Aorta (tissue), 5 donors: ENCODE measurements around the gene MAP4K1. TPM values are rescaled to one million over a fixed set of nuclear protein-coding genes. Genes with fewer than 3 reads are reported as not detected.
"Not testable (repeated sequence)": the region's sequence is repeated elsewhere in the genome, so short reads cannot be mapped to it uniquely, and the experiment has no call there.

ENCODE experiments used
- ATAC-seq: fragments of 200-7000 bp; cut with Tn5 transposase; one replicate; pipeline ENCODE4 v1.9.1; 2022; ENCODE audit warnings: moderate library complexity; ENCODE audit not compliant: low FRiP score
- DNase-seq, 2 donors: peaks; one replicate each; pipeline ENCODE4 v3.0.0-alpha.2; 2020
- H3K27ac ChIP-seq, 2 donors: one replicate each; pipeline ENCODE4 v1.5.1; 2013; ENCODE audit warnings: low read length in 2 of 2, mild to moderate bottlenecking in 2 of 2, moderate library complexity in 2 of 2, control low read depth in 1 of 2, inconsistent platforms in 1 of 2, low read depth in 1 of 2
- H3K27me3 ChIP-seq, 2 donors: one replicate each; pipeline ENCODE4 v1.6.1; 2013; ENCODE audit warnings: control low read depth in 1 of 2, low read length in 1 of 2, mild to moderate bottlenecking in 1 of 2, moderate library complexity in 1 of 2; ENCODE audit not compliant: insufficient read depth in 2 of 2, control insufficient read depth in 1 of 2
- H3K36me3 ChIP-seq, 2 donors: one replicate each; pipeline ENCODE4 v1.6.1; 2013; ENCODE audit warnings: control low read depth in 1 of 2, low read length in 1 of 2, mild to moderate bottlenecking in 1 of 2; ENCODE audit not compliant: insufficient read depth in 2 of 2, control insufficient read depth in 1 of 2
- H3K4me1 ChIP-seq, 2 donors: one replicate each; pipeline ENCODE4 v1.6.1; 2013; ENCODE audit warnings: low read length in 2 of 2, control low read depth in 1 of 2, mild to moderate bottlenecking in 1 of 2, moderate library complexity in 1 of 2; ENCODE audit not compliant: insufficient read depth in 2 of 2, control insufficient read depth in 1 of 2
- H3K4me3 ChIP-seq, 2 donors: one replicate each; pipeline ENCODE4 v1.5.1; 2013; ENCODE audit warnings: low read length in 2 of 2, control low read depth in 1 of 2, mild to moderate bottlenecking in 1 of 2
- H3K9me3 ChIP-seq: one replicate; pipeline ENCODE4 v1.6.1; 2013; ENCODE audit warnings: mild to moderate bottlenecking, low read length; ENCODE audit not compliant: control insufficient read depth
- WGBS, 2 donors: extraction: QIAGEN DNeasy Blood & Tissue Kit; methylation state at CpG; one replicate each; pipeline ENCODE4 v1.1.7; 2013; 5-methylcytosine and 5-hydroxymethylcytosine counted together
- intact Hi-C, 2 donors: fragments of 100-400 bp; cut with DNase I; formaldehyde crosslinking; loops; one replicate each; pipeline versions ENCODE4 v1.14.2 to v1.15.0; 2022
- polyA plus RNA-seq, 2 donors: library from polyadenylated mRNA; stranded (reverse); fragments of 200-250 nt; gene quantifications; one replicate each; pipeline ENCODE4 v1.2.3, GENCODE V29; 2013
- total RNA-seq, 2 donors: library from RNA; stranded (reverse); fragmentation: NEBNext Ultra II Directional; extraction: Animal tissue kit (Norgen Biotek cat#: 25700); gene quantifications; one replicate each; pipeline ENCODE4 v1.2.1, GENCODE V29; 2021
- donor health status: healthy with polysubstance abuse.
- donor health status: Bipolar disorder and iron deficiency.
- donor health status: DM: no; HTN: no; CAD: no.
- donor health status: DM: no; HTN: no; CAD: no.
- donor health status: DM: yes; HTN: yes; CAD: no.

The MAP4K1 gene
- total and polyA plus RNA-seq, 4 donors: 1.6 to 13.2 (median 4.7) TPM

DNA sequence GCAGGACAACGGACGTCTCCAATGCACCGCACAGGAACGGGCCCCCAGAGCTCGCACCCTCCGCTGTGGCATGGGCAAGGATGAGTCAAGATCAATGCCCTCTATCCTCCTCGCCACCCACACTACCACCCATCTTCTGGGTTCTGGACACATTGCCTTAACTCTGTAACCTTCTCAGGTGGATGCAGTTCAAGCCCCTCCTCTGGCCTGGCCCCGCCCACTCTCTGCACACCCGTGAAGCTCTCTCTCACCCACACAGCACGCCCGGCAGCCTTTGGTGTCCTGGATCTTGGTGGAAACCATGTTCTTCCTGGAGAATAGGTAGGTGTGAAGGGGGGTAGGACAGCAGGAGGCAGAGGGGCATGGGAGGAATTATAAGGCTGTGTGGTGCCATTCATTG lies 20.7 kb downstream of the MAP4K1 start:
- no peak for DNase-seq
- Histone ChIP-seq H3K4me1 (no peaks in the 10 kb centered on the region), H3K36me3 (no peaks in the 10 kb centered on the region), H3K9me3 (no peaks in the 10 kb centered on the region), H3K27me3 (no peaks in the 10 kb centered on the region), H3K4me3 (no peak overlapping the region), H3K27ac (no peak overlapping the region)
- 82 to 85% methylated on average over 11 of the region's 11 CpGs for WGBS, 2 donors
- intact Hi-C loops: no loop called here
- ATAC-seq: no peak

- WGBS, 2 donors: 9 to 10% methylated on average over 54 to 55 of the region's 55 CpGs
- ATAC-seq (no peak), DNase-seq (no peak)
Observed at GRCh38 chr19:38596057-38596981, 21.4 kb downstream of the MAP4K1 start.

GRCh38 chr19:38592940-38593339 lies 24.8 kb downstream of the MAP4K1 start:
- 62 to 70% methylated on average over 6 of the region's 6 CpGs for WGBS, 2 donors
- Histone ChIP-seq H3K36me3 (no peaks in the 10 kb centered on the region), H3K9me3 (no peaks in the 10 kb centered on the region), H3K27me3 (no peaks in the 10 kb centered on the region), H3K27ac (no peak overlapping the region), H3K4me1 (no peaks in the 10 kb centered on the region), H3K4me3 (no peak overlapping the region)
- ATAC-seq (no peak), DNase-seq (no peak)
- intact Hi-C loops: no loop called here

More at GRCh38 chr19:38596057-38596981, 21.4 kb downstream of the MAP4K1 start:
- Histone ChIP-seq H3K4me1 (no peaks in the 10 kb centered on the region), H3K36me3 (no peaks in the 10 kb centered on the region), H3K9me3 (no peaks in the 10 kb centered on the region), H3K27ac (no peak overlapping the region), H3K4me3 (no peak overlapping the region), H3K27me3 (no peaks in the 10 kb centered on the region)
- intact Hi-C loops: no loop called here

GRCh38 chr19:38588041-38588440 lies 29.7 kb downstream of the MAP4K1 start:
- 77 to 81% methylated on average over 2 of the region's 2 CpGs for WGBS, 2 donors
- no peaks in the 10 kb centered on the region for H3K36me3 ChIP-seq

DNA sequence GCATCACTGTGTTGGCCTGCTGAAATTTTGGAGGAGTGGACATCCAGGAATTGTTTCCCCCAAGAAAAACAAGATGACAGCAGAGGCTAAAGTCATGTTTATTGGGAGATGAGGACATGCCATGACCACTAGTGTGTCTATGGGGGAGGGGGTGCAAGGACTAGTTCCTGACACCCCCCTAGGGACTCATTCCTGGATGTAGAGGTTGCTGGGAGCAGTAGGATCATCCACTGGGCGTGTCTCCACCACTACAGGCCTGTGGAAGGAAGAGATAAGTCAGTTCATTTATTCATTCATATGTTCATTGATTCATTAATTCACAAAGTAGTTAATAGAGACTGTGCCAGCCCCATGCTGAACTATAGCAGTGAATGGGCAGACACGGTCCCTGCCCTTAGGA lies 30.2 kb downstream of the MAP4K1 start:
- Histone ChIP-seq H3K4me1 (no peaks in the 10 kb centered on the region), H3K9me3 (no peaks in the 10 kb centered on the region), H3K27ac (no peak overlapping the region), H3K27me3 (no peaks in the 10 kb centered on the region), H3K36me3 (no peaks in the 10 kb centered on the region), H3K4me3 (no peak overlapping the region)
- intact Hi-C loops: no loop called here
- DNase-seq (no peak), ATAC-seq (no peak)
- 88 to 97% methylated on average over 2 of the region's 2 CpGs for WGBS, 2 donors

More at GRCh38 chr19:38588041-38588440, 29.7 kb downstream of the MAP4K1 start:
- Histone ChIP-seq H3K27ac (no peak overlapping the region), H3K9me3 (no peaks in the 10 kb centered on the region), H3K27me3 (no peaks in the 10 kb centered on the region), H3K4me1 (no peaks in the 10 kb centered on the region), H3K4me3 (no peak overlapping the region)
- no peak for DNase-seq
- ATAC-seq: no peak
- intact Hi-C loops: no loop called here

DNA sequence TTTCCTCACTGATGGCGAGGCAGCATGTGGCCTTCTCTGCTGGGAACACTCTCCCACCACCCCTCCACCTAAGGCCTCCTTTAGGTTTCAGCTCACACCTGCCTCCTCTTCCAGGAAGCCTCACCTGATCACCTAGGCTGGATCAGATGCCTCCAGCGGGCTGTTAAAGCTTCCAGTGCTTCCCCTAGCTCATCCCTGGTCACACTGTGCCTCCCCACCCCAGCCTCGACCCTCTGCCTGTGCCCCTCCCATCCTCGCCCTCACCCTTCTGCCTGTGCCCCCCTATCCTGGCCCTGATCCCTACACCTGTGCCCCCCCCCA lies 33.8 kb downstream of the MAP4K1 start:
- Histone ChIP-seq H3K4me3 (no peak overlapping the region), H3K4me1 (no peaks in the 10 kb centered on the region), H3K27ac (no peak overlapping the region), H3K36me3 (no peaks in the 10 kb centered on the region), H3K9me3 (no peaks in the 10 kb centered on the region), H3K27me3 (no peaks in the 10 kb centered on the region)
- intact Hi-C loops: no loop called here
- WGBS, 2 donors: 79 to 87% methylated on average over 4 of the region's 4 CpGs
- DNase-seq (no peak), ATAC-seq (no peak)

- Histone ChIP-seq H3K27ac (no peak overlapping the region), H3K4me1 (no peaks in the 10 kb centered on the region), H3K9me3 (no peaks in the 10 kb centered on the region), H3K27me3 (no peaks in the 10 kb centered on the region), H3K36me3 (no peaks in the 10 kb centered on the region), H3K4me3 (no peak overlapping the region)
- intact Hi-C loops: no loop called here
- WGBS, 2 donors: 92 to 94% methylated on average over 14 of the region's 14 CpGs
- DNase-seq (no peak), ATAC-seq (no peak)
Observed at GRCh38 chr19:38583219-38583984, 34.4 kb downstream of the MAP4K1 start.

DNA sequence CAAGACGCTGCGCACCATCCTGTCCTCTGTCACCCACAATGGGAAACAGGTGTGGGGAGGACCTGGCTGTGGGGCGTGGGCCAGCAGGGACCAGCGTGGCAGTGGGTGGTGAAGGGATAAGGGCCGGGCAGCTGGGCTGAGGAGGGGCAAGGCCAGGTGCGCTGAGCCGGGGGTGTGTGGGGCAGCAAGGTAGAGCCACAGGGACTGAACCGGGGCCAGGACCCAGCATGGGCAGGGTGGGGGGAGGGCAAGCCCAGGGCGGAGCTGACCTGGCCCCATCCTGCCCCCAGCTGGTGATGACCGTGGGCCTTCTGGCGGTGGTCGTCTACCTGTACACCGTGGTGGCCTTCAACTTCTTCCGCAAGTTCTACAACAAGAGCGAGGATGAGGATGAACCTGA lies 37.7 kb downstream of the MAP4K1 start:
- intact Hi-C loops: no loop called here
- Histone ChIP-seq H3K27me3 (no peaks in the 10 kb centered on the region), H3K36me3 (no peaks in the 10 kb centered on the region), H3K27ac (no peak overlapping the region), H3K4me3 (no peak overlapping the region), H3K4me1 (no peaks in the 10 kb centered on the region), H3K9me3 (no peaks in the 10 kb centered on the region)
- DNase-seq: no peak
- no peak for ATAC-seq
- WGBS, 2 donors: 90 to 92% methylated on average over 15 of the region's 15 CpGs

DNA sequence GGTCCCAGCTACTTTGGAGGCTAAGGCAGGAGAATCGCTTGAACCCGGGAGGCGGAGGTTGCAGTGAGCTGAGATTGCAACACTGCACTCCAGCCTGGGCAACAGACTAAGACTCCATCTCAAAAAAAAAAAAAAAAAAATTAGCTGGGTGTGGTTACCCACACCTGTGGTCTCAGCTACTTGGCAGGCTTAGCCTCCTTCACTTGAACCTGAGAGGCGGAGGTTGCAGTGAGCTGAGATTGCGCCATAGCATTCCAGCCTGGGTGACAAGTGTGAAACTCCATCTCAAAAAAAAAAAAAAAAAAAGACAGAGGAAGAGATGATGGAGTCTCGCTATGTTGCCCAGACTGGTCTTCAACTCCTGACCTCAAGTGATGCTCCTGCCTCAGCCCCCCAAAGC lies 38.4 kb downstream of the MAP4K1 start:
- ATAC-seq, H3K36me3 ChIP-seq, DNase-seq, H3K27ac ChIP-seq, H3K9me3 ChIP-seq, H3K4me3 ChIP-seq, H3K4me1 ChIP-seq, intact Hi-C loops, H3K27me3 ChIP-seq: not testable (repeated sequence)
- WGBS, 2 donors: 95 to 97% methylated on average over 6 of the region's 6 CpGs
